WERI-Rb-1 (cell line): ENCODE measurements around the gene UBA52.
A peak's percentile ranks its signal among the peaks of the same experiment; 100 is the strongest.
"Not testable (repeated sequence)": the region's sequence is repeated elsewhere in the genome, so short reads cannot be mapped to it uniquely, and the experiment has no call there.

Experiments
- DNase-seq: peaks from one replicate; pipeline ENCODE4 v3.0.0-alpha.2; 2020
- H3K27ac ChIP-seq: fragments of 250-450 bp; sonication (Bioruptor Pico); 2 replicates; pipeline ENCODE4 v1.5.1; 2020; ENCODE audit warnings: mild to moderate bottlenecking, moderate library complexity
- H3K27me3 ChIP-seq: fragments of 250-450 bp; sonication (Bioruptor Pico); 2 replicates; pipeline ENCODE4 v1.5.1; 2021; ENCODE audit warnings: mild to moderate bottlenecking, low read depth, moderate library complexity; ENCODE audit not compliant: insufficient read depth, severe bottlenecking
- H3K36me3 ChIP-seq: fragments of 250-450 bp; sonication (Bioruptor Pico); 2 replicates; pipeline ENCODE4 v1.5.1; 2020; ENCODE audit warnings: mild to moderate bottlenecking, moderate library complexity
- H3K4me3 ChIP-seq: 2 replicates; pipeline ENCODE4 v1.5.1; 2011; ENCODE audit warnings: low read depth, mild to moderate bottlenecking, control low read depth, low read length
- H3K9me3 ChIP-seq: fragments of 250-450 bp; sonication (Bioruptor Pico); 2 replicates; pipeline ENCODE4 v1.5.1; 2021; ENCODE audit warnings: mild to moderate bottlenecking, moderate library complexity; ENCODE audit not compliant: severe bottlenecking
- TF ChIP-seq, protein P1 (sequence below): IDR thresholded peaks from 2 replicates; pipeline ENCODE4 v1.5.1; 2011; ENCODE audit warnings: low read depth, mild to moderate bottlenecking, control low read depth, inconsistent platforms, low read length

The UBA52 gene

GRCh38 chr19:18591735-18592385, 20.2 kb downstream of the UBA52 start:
- Histone ChIP-seq H3K4me3 (no peak overlapping the region), H3K9me3 (no peaks in the 10 kb centered on the region), H3K27me3 (no peaks in the 10 kb centered on the region), H3K36me3 (peaks cover 18% of the 10 kb centered on the region), H3K27ac (no peak overlapping the region)
- TF ChIP-seq, protein P1, sequence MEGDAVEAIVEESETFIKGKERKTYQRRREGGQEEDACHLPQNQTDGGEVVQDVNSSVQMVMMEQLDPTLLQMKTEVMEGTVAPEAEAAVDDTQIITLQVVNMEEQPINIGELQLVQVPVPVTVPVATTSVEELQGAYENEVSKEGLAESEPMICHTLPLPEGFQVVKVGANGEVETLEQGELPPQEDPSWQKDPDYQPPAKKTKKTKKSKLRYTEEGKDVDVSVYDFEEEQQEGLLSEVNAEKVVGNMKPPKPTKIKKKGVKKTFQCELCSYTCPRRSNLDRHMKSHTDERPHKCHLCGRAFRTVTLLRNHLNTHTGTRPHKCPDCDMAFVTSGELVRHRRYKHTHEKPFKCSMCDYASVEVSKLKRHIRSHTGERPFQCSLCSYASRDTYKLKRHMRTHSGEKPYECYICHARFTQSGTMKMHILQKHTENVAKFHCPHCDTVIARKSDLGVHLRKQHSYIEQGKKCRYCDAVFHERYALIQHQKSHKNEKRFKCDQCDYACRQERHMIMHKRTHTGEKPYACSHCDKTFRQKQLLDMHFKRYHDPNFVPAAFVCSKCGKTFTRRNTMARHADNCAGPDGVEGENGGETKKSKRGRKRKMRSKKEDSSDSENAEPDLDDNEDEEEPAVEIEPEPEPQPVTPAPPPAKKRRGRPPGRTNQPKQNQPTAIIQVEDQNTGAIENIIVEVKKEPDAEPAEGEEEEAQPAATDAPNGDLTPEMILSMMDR = no peak
- DNase-seq = no peak

DNA sequence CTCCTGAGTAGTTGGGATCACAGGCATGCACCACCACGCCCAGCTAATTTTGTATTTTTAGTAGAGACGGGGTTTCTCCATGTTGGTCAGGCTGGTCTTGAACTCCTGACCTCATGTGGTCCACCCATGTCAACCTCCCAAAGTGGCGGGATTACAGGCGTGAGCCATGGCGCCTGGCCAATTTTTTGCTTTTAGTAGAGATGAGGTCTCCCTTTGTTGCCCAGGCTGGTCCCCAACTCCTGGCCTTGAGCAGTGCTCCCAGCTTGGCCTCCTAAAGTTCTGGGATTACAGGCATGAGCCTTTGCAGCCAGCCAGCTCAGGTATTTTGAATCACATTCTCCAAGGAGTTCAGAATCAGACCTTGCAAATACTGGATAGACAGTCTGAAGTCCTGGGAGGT, 21.1 kb downstream of the UBA52 start:
- not testable (repeated sequence) for H3K9me3 ChIP-seq, H3K27me3 ChIP-seq, H3K27ac ChIP-seq, H3K4me3 ChIP-seq, DNase-seq
- H3K36me3 ChIP-seq = peaks cover 18% of the 10 kb centered on the region

DNA sequence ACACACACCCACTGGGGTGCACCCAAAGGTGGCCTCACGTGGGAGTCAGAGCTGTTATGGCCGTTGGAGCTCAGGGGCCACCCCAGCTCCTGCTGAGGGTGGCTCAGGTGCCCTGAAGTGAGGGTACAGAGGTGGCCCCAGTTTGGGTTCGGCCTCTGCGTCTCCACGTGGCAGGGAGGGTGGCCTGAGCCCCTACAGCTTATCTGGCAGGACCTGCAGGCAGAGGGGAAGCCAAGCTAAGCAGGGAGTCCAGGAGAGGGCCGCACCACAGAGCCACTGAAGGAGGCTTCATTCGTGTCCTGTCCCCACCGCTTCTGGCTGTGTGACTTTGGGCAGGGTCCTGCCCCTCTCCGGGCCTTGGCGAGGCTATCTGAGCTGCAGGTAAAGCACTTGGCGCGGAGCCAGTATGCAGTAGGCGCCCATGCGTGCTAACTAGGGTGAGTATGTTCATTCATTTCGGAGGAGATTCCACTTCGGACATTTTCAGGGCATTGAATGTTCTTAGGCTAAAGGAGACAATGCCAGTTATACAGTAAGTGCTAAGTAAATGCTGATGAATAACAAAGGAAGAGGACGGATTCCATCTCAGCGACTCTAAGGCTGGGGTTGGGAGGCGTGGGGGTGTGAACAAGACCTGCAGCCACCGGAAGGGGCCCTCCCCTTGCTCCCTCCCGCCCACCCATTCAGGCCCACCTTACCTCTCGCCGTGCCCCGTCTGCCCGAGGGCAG, 21.9 kb downstream of the UBA52 start:
- DNase-seq = peak; percentile 7
- Histone ChIP-seq H3K4me3 (no peak overlapping the region), H3K36me3 (peaks cover 18% of the 10 kb centered on the region), H3K27ac (no peak overlapping the region), H3K9me3 (no peaks in the 10 kb centered on the region), H3K27me3 (no peaks in the 10 kb centered on the region)
- TF ChIP-seq, protein P1 = no peak

GRCh38 chr19:18594096-18594823, 22.6 kb downstream of the UBA52 start:
- Histone ChIP-seq H3K9me3 (no peaks in the 10 kb centered on the region), H3K4me3 (peak overlapping the region; percentile 47), H3K27ac (peak overlapping the region; percentile 32), H3K27me3 (no peaks in the 10 kb centered on the region), H3K36me3 (peaks cover 18% of the 10 kb centered on the region)
- peak; percentile 75 for DNase-seq
- TF ChIP-seq, protein P1 = peak; percentile 74

DNA sequence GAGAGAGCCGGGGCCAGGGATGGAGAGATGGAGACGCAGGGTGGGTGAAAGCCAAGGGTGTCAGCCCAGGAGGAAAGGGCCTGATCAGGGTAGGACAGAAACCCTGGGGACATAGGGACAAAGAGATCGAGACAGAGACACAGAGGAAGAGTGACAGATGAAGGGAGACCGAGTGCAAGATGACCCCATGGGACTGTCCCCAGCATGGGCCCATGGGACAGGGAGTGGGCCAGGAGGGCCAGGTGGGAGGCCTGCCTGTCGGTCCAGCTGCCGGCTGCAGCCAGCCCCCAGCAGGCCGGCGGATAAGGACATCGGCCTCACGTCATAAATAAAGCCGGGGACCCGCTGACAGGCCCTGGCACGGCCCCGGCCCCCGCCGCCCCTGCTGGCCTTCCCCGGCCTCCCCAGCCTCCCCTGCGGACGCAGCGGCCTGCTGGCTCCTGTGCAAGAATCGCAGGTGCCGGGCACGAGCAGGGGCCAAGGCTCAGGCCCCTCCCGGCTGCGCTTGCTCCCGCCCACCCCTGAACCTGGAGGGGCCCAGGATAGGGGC, 23.2 kb downstream of the UBA52 start:
- TF ChIP-seq, protein P1 = no peak
- Histone ChIP-seq H3K27me3 (no peaks in the 10 kb centered on the region), H3K27ac (peak overlapping the region; percentile 32), H3K36me3 (peaks cover 18% of the 10 kb centered on the region), H3K9me3 (no peaks in the 10 kb centered on the region), H3K4me3 (peak overlapping the region; percentile 47)
- DNase-seq = peak; percentile 48

DNA sequence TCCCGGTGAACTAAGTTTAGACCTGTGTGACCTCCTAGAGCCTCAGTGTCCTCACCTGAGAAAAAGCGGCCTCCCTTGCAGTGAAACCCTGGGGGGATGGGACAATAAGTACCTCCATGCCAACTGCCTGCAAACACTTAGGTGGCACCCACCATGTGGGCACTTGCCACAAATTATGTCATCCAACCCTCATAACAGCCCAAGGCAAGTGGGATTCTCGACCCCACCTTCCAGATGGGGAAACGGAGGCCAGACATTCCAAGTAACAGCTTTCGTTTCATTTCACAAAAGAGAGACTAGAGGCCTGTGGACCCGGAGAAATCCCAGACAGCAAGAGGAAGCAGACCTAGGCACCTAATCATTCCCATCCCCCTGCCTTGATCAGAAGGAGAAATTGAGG, 23.8 kb downstream of the UBA52 start:
- Histone ChIP-seq H3K9me3 (no peaks in the 10 kb centered on the region), H3K27me3 (no peaks in the 10 kb centered on the region), H3K36me3 (peaks cover 18% of the 10 kb centered on the region), H3K4me3 (no peak overlapping the region), H3K27ac (no peak overlapping the region)
- no peak for DNase-seq
- TF ChIP-seq, protein P1 = no peak
